ENCODE data around the gene ZNF511. TPM values are rescaled to one million over a fixed set of nuclear protein-coding genes. Genes with fewer than 3 reads are reported as not detected.

Gene ZNF511
- total and polyA plus RNA-seq, 5 donors from 2014 or later = 29.1 to 96.4 (median 77.6) TPM

- Histone ChIP-seq H3K9me3 (ENCODE audit: control insufficient read depth in 2 of 2, low read length in 2 of 2) (no peaks in the 10 kb centered on the region), H3K27me3 (ENCODE audit: control insufficient read depth, insufficient read depth, low read length) (no peaks in the 10 kb centered on the region), H3K4me3 (ENCODE audit: low read depth, low read length) (no peak overlapping the region), H3K4me1 (ENCODE audit: control insufficient read depth, insufficient read depth, low read length, poor library complexity, severe bottlenecking) (peaks cover 3% of the 10 kb centered on the region), H3K36me3 (ENCODE audit: control insufficient read depth, insufficient read depth, low read length) (peaks cover 64% of the 10 kb centered on the region), H3K27ac (ENCODE audit: insufficient read depth, low read length, poor library complexity, severe bottlenecking) (no peak overlapping the region)
- H3K27me3 Mint-ChIP-seq = no peaks in the 10 kb centered on the region
- no peaks in the 10 kb centered on the region for H3K9me3 Mint-ChIP-seq
- H3K27ac Mint-ChIP-seq = no peak overlapping the region
- H3K36me3 Mint-ChIP-seq = peaks cover 47% of the 10 kb centered on the region
- ATAC-seq (ENCODE audit: low read depth in 2 of 2) = no peak
- H3K4me3 Mint-ChIP-seq = no peak overlapping the region
- H3K4me1 Mint-ChIP-seq = peaks cover 0 to 11% (median 3%) of the 10 kb centered on the region in 4 donors
- no peak for DNase-seq
These were observed 9.5 kb upstream of the ZNF511 start for GRCh38 chr10:133299224-133299623.

GRCh38 chr10:133299738-133300137, 9.0 kb upstream of the ZNF511 start:
- Mint-ChIP-seq H3K27me3 (no peaks in the 10 kb centered on the region), H3K36me3 (peaks cover 45% of the 10 kb centered on the region), H3K27ac (no peak overlapping the region), H3K4me3 (no peak overlapping the region), H3K9me3 (no peaks in the 10 kb centered on the region), H3K4me1 (peaks cover 0 to 15% (median 5%) of the 10 kb centered on the region in 4 donors)
- no peak overlapping the region for H3K4me3 ChIP-seq (ENCODE audit: low read depth, low read length)
- no peak overlapping the region for H3K27ac ChIP-seq (ENCODE audit: insufficient read depth, low read length, poor library complexity, severe bottlenecking)
- peaks cover 3% of the 10 kb centered on the region for H3K4me1 ChIP-seq (ENCODE audit: control insufficient read depth, insufficient read depth, low read length, poor library complexity, severe bottlenecking)
- H3K27me3 ChIP-seq (ENCODE audit: control insufficient read depth, insufficient read depth, low read length) = no peaks in the 10 kb centered on the region
- peaks cover 60% of the 10 kb centered on the region for H3K36me3 ChIP-seq (ENCODE audit: control insufficient read depth, insufficient read depth, low read length)
- no peak for DNase-seq
- ATAC-seq (ENCODE audit: low read depth in 2 of 2) = no peak
- no peaks in the 10 kb centered on the region for H3K9me3 ChIP-seq (ENCODE audit: control insufficient read depth in 2 of 2, low read length in 2 of 2)

- H3K36me3 Mint-ChIP-seq = peaks cover 40% of the 10 kb centered on the region
- no peak overlapping the region for H3K4me3 Mint-ChIP-seq
- no peaks in the 10 kb centered on the region for H3K9me3 Mint-ChIP-seq
- Histone ChIP-seq H3K27ac (ENCODE audit: insufficient read depth, low read length, poor library complexity, severe bottlenecking) (no peak overlapping the region), H3K9me3 (ENCODE audit: control insufficient read depth in 2 of 2, low read length in 2 of 2) (no peaks in the 10 kb centered on the region), H3K4me1 (ENCODE audit: control insufficient read depth, insufficient read depth, low read length, poor library complexity, severe bottlenecking) (peaks cover 9% of the 10 kb centered on the region), H3K36me3 (ENCODE audit: control insufficient read depth, insufficient read depth, low read length) (peaks cover 45% of the 10 kb centered on the region), H3K27me3 (ENCODE audit: control insufficient read depth, insufficient read depth, low read length) (no peaks in the 10 kb centered on the region), H3K4me3 (ENCODE audit: low read depth, low read length) (no peak overlapping the region)
- no peak overlapping the region for H3K27ac Mint-ChIP-seq
- H3K4me1 Mint-ChIP-seq = peaks cover 0 to 36% (median 14%) of the 10 kb centered on the region in 4 donors
- DNase-seq = no peak
- ATAC-seq (ENCODE audit: low read depth in 2 of 2) = no peak
- no peaks in the 10 kb centered on the region for H3K27me3 Mint-ChIP-seq
These were observed 6.5 kb upstream of the ZNF511 start for GRCh38 chr10:133302230-133302629.

GRCh38 chr10:133303206-133303605, 5.5 kb upstream of the ZNF511 start:
- H3K36me3 ChIP-seq (ENCODE audit: control insufficient read depth, insufficient read depth, low read length) = peaks cover 38% of the 10 kb centered on the region
- peaks cover 4 to 44% (median 21%) of the 10 kb centered on the region in 4 donors for H3K4me1 Mint-ChIP-seq
- no peaks in the 10 kb centered on the region for H3K9me3 ChIP-seq (ENCODE audit: control insufficient read depth in 2 of 2, low read length in 2 of 2)
- H3K27ac Mint-ChIP-seq = no peak overlapping the region
- peaks cover 7% of the 10 kb centered on the region for H3K27me3 Mint-ChIP-seq
- peaks cover 0 to 2% (median 0%) of the 10 kb centered on the region in 7 donors for H3K9me3 Mint-ChIP-seq
- no peak overlapping the region for H3K27ac ChIP-seq (ENCODE audit: insufficient read depth, low read length, poor library complexity, severe bottlenecking)
- no peak for ATAC-seq (ENCODE audit: low read depth in 2 of 2)
- no peaks in the 10 kb centered on the region for H3K27me3 ChIP-seq (ENCODE audit: control insufficient read depth, insufficient read depth, low read length)
- peak overlapping the region in 1 of 4 donors; percentile 50 for H3K4me3 Mint-ChIP-seq
- H3K4me1 ChIP-seq (ENCODE audit: control insufficient read depth, insufficient read depth, low read length, poor library complexity, severe bottlenecking) = peaks cover 17% of the 10 kb centered on the region
- DNase-seq = no peak
- H3K4me3 ChIP-seq (ENCODE audit: low read depth, low read length) = no peak overlapping the region
- peaks cover 30% of the 10 kb centered on the region for H3K36me3 Mint-ChIP-seq

- H3K27me3 Mint-ChIP-seq = peaks cover 9% of the 10 kb centered on the region
- Histone ChIP-seq H3K27ac (ENCODE audit: insufficient read depth, low read length, poor library complexity, severe bottlenecking) (no peak overlapping the region), H3K36me3 (ENCODE audit: control insufficient read depth, insufficient read depth, low read length) (peaks cover 18% of the 10 kb centered on the region), H3K4me1 (ENCODE audit: control insufficient read depth, insufficient read depth, low read length, poor library complexity, severe bottlenecking) (peaks cover 20% of the 10 kb centered on the region), H3K9me3 (ENCODE audit: control insufficient read depth in 2 of 2, low read length in 2 of 2) (no peaks in the 10 kb centered on the region), H3K27me3 (ENCODE audit: control insufficient read depth, insufficient read depth, low read length) (no peaks in the 10 kb centered on the region), H3K4me3 (ENCODE audit: low read depth, low read length) (no peak overlapping the region)
- DNase-seq (no peak), ATAC-seq (ENCODE audit: low read depth in 2 of 2) (no peak)
- H3K4me1 Mint-ChIP-seq = peaks cover 6 to 44% (median 22%) of the 10 kb centered on the region in 4 donors
- peak overlapping the region in 1 of 4 donors; percentile 74 for H3K4me3 Mint-ChIP-seq
- H3K9me3 Mint-ChIP-seq = peaks cover 0 to 3% (median 0%) of the 10 kb centered on the region in 7 donors
- no peak overlapping the region for H3K27ac Mint-ChIP-seq
- peaks cover 9% of the 10 kb centered on the region for H3K36me3 Mint-ChIP-seq
These were observed 2.6 kb upstream of the ZNF511 start for GRCh38 chr10:133306097-133306476.

- peaks cover 16% of the 10 kb centered on the region for H3K36me3 Mint-ChIP-seq
These were observed 1.8 kb upstream of the ZNF511 start for GRCh38 chr10:133306941-133307379.

GRCh38 chr10:133307776-133308420, 816 bp upstream of the ZNF511 start:
- Histone ChIP-seq H3K9me3 (ENCODE audit: control insufficient read depth in 2 of 2, low read length in 2 of 2) (no peaks in the 10 kb centered on the region), H3K27ac (ENCODE audit: insufficient read depth, low read length, poor library complexity, severe bottlenecking) (peak overlapping the region; percentile 99), H3K4me3 (ENCODE audit: low read depth, low read length) (peak overlapping the region; percentile 88), H3K4me1 (ENCODE audit: control insufficient read depth, insufficient read depth, low read length, poor library complexity, severe bottlenecking) (peaks cover 20% of the 10 kb centered on the region), H3K36me3 (ENCODE audit: control insufficient read depth, insufficient read depth, low read length) (peaks cover 25% of the 10 kb centered on the region), H3K27me3 (ENCODE audit: control insufficient read depth, insufficient read depth, low read length) (no peaks in the 10 kb centered on the region)
- Mint-ChIP-seq H3K36me3 (peaks cover 16% of the 10 kb centered on the region), H3K9me3 (peaks cover 0 to 3% (median 0%) of the 10 kb centered on the region in 7 donors), H3K27me3 (peaks cover 9% of the 10 kb centered on the region), H3K27ac (peak overlapping the region; percentile 99 to 100 (median 99)), H3K4me3 (peak overlapping the region; percentile 94 to 98 (median 96)), H3K4me1 (peaks cover 10 to 43% (median 22%) of the 10 kb centered on the region in 4 donors)
- peak; percentile 49 to 54 for ATAC-seq (ENCODE audit: low read depth in 2 of 2)
- DNase-seq = peak; percentile 77 to 90 (median 87)

More at GRCh38 chr10:133306941-133307379, 1.8 kb upstream of the ZNF511 start:
- ATAC-seq (ENCODE audit: low read depth in 2 of 2) (no peak), DNase-seq (no peak)
- H3K4me3 ChIP-seq (ENCODE audit: low read depth, low read length) = peak overlapping the region; percentile 88
- H3K4me3 Mint-ChIP-seq = peak overlapping the region; percentile 54 to 96 (median 88)
- H3K4me1 Mint-ChIP-seq = peaks cover 10 to 47% (median 22%) of the 10 kb centered on the region in 4 donors
- H3K9me3 ChIP-seq (ENCODE audit: control insufficient read depth in 2 of 2, low read length in 2 of 2) = no peaks in the 10 kb centered on the region
- H3K27me3 ChIP-seq (ENCODE audit: control insufficient read depth, insufficient read depth, low read length) = no peaks in the 10 kb centered on the region
- peak overlapping the region; percentile 69 to 99 (median 99) for H3K27ac Mint-ChIP-seq
- peaks cover 20% of the 10 kb centered on the region for H3K4me1 ChIP-seq (ENCODE audit: control insufficient read depth, insufficient read depth, low read length, poor library complexity, severe bottlenecking)
- H3K36me3 ChIP-seq (ENCODE audit: control insufficient read depth, insufficient read depth, low read length) = peaks cover 22% of the 10 kb centered on the region
- peak overlapping the region; percentile 99 for H3K27ac ChIP-seq (ENCODE audit: insufficient read depth, low read length, poor library complexity, severe bottlenecking)
- H3K27me3 Mint-ChIP-seq = peaks cover 9% of the 10 kb centered on the region
- peaks cover 0 to 3% (median 0%) of the 10 kb centered on the region in 7 donors for H3K9me3 Mint-ChIP-seq

All from CD4-positive, CD25-positive, alpha-beta regulatory T cell (primary cell).